Activated CD8-positive, alpha-beta memory T cell treated with anti-CD3 and anti-CD28 coated beads for 48 hours (primary cell): ENCODE data around the gene NINL.
"Not testable (repeated sequence)": the region's sequence is repeated elsewhere in the genome, so short reads cannot be mapped to it uniquely, and the experiment has no call there.

Experiments
- DNase-seq, 3 experiments: peaks; one replicate each; pipeline ENCODE4 v3.0.0-alpha.2; 2020; ENCODE audit warnings: low read depth in 2 of 3, low spot score in 2 of 3

NINL gene

GRCh38 chr20:25553819-25554296, 31.5 kb downstream of the NINL start:
- DNase-seq = no peak

DNA sequence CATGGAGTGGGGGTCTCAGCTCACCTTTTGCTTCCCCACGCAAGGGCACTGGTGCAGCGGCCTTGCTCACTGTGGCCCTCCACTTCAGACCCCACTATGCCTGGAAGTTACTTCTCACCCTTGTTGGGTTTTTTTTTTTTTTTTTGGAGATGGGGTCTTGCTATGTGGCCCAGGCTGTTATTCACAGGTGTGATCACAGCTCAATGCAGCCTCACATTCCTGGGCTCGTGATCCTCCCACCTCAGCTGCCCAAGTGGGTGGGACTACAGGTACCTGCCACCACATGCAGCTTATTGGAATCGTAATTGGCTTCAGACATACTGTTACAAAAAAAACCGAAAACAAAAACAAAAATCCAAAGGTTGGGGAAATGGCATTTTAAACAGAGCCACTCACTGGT, 32.4 kb downstream of the NINL start:
- no peak for DNase-seq

- no peak for DNase-seq
Measured at GRCh38 chr20:25551413-25552215, 33.7 kb downstream of the NINL start.

DNA sequence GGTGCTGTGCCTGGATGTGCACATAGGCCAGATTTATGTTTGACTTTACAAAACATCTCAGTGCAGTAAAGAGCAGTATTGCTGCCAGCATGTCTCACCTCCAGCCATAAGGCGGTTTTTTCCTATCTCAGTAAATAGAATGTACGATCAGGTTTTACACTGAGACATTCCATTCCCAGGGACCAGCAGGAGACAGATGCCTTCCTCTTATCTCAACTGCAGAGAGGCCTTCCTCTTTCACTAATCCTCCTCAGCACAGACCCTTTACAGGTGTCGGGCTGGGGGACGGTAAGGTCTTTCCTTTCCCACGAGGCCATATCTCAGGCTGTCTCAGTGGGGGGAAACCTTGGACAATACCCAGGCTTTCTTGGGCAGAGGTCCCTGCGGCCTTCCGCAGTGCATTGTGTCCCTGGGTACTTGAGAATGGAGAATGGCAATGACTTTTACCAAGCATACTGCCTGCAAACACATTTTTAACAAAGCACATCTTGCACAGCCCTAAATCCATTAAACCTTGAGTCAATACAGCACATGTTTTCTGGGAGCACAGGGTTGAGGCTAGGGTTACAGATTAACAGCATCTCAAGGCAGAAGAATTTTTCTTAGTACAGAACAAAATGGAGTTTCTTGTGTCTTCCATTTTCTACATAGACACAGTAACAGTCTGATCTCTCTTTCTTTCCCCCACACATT, 34.5 kb downstream of the NINL start:
- DNase-seq = not testable (repeated sequence)

- no peak for DNase-seq
Measured at GRCh38 chr20:25549843-25550477, 35.4 kb downstream of the NINL start.

GRCh38 chr20:25549172-25549773, 36.1 kb downstream of the NINL start:
- no peak for DNase-seq

DNA sequence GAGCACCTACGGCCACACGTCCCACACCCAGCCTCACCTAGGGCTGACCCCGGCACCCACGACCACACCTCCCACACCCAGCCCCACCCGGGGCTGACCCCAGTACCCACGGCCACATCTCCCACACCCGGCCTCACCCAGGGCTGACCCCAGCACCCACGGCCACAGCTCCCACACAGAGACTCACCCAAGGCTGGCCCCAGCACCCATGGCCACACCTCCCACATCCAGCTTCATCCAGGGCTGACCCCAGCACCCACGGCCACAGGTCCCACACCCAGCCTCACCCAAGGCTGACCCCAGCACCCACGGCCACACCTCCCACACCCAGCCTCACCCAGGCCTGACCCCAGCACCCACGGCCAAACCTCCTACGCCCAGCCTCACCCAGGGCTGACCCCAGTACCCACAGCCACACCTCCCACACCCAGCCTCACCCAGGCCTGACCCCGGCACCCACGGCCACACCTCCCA, 36.7 kb downstream of the NINL start:
- DNase-seq = no peak

DNA sequence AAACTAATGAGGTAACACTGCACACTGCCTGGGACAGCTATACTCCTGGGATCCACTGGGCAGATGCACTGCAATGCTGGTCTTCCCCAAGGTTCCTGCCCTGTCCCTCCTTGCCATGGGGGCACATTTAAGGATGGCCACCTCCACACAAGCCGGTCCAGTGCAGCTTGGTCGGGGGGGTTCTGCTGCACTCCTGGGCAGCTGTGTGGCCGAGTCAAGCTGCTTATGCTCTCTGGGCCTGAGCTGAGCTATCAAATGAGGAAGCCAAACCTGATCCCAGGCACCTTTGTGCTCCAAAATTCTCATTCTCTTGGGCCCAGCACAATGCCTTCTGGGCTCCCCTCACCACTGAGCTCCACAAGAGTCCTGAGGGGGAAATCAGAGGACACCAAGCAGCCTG, 37.3 kb downstream of the NINL start:
- DNase-seq = no peak

DNA sequence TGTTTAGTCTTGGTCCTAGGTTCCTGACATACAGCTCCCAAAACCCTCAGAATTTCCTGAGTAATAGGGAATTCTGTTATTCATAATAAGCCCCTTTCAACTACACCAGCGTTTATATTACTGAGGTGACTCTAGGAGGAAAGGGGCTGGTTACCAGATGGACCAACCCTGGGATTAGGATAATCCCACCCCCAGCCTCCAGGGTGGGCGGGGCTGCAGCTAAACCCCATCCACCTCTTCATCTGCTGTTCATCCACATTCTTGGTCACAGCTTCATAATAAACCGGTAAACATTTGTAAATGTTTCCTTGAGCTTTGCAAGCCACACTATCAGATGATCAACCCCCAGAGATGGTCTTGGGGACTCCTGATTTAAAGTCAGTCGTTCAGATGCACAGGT, 38.3 kb downstream of the NINL start:
- no peak for DNase-seq

GRCh38 chr20:25546048-25546447, 39.3 kb downstream of the NINL start:
- no peak for DNase-seq

DNA sequence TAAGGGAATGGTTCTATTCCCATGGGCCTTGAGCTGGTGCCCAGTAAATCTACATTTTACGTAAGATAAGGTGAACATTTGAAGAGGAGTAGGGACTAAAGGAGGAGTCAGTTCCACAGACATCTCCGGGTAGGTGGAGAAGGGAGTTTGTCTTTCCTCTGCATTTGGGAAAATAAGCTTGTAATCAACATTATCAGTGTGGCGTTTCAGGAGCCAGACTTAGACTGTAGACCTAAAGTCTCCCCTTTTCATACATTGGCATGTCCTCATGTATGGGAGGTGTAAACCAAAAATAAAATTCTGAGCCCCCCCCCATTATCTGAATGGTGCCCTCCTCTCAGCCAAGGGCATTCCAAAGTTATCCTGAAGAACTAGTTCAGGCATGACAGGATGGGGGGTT, 40.2 kb downstream of the NINL start:
- no peak for DNase-seq

- DNase-seq = no peak
Measured at GRCh38 chr20:25544734-25545133, 40.6 kb downstream of the NINL start.

DNA sequence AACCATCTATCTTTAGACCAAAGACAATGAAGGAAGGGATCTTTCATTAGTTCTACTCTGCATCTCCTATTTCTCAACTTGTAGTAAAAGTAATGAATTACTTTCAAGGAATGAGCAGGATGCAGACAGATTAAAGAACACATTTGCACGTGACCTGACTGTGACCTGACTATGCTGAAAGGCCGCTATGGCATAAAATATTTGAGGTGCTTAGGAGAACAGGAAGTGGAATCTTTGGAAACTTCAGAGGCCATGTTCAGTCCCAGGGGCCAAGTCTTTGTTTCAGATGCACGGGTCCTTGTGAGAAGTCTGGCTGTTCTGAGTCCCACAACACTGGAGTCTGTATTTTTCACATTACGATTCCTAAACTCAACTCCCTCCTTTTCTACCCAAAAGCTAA, 41.0 kb downstream of the NINL start:
- DNase-seq = no peak

GRCh38 chr20:25543068-25543467, 42.3 kb downstream of the NINL start:
- no peak for DNase-seq

DNA sequence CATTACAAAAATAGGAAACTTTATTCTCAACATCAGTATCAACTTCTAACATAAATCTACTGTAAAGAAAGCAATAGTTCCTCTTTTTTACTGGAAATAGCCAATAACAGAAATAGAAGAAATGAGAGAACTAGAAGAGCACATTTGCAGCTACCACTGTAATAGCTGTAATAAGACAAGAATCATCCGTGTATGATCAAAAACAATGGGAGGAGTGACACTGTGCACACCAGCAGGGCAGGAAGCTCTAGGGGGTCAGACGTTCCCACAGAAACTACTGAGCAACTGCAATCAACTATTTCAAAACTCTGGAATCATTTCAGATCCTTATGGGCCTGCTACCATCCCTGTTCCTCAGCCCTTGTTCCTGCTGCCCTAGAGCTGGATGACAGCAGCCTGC, 43.7 kb downstream of the NINL start:
- DNase-seq = no peak

DNA sequence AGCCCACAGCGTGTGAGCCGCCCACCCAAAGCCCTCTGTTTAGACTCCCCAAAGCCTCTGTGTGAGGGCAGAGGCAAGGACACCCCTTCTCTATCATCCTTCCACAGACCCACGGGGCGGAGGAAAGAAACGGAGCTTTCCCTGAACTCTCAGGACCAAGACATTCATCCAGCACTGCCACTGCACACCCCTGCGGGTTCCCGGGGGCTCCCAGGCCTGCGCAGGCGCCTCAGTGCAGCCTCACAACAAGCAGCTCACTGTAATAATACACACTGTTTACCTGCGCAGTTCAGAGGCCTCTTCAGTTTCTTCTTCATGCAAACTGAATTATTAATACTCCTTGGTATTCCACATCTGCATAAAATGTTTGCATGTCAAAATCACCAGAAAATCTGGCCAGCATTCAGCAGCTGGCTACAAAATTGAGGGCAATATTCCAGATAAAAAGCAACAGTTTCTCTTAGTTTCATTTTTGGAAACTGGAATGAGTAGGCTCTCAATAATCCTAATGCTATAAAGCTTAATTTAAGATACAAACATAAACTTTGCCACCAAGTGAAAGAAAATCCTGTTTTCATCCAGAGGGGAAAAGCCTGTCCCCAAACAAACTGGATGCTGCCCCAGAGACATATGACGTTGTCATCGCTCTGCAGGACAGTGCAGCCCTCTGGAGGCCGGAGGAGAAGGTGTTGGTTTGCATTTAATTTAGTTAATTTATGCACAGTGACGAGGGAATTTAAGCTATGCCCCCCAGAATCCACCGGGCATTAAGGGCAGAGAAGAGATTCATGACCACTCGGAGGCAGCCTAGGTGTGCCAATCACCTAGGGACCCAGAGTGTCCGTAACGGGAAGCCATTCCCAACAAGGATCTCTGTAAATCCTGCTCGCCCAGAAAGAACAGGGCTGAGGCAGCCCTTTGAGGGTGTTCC, 45.3 kb downstream of the NINL start:
- no peak for DNase-seq

DNA sequence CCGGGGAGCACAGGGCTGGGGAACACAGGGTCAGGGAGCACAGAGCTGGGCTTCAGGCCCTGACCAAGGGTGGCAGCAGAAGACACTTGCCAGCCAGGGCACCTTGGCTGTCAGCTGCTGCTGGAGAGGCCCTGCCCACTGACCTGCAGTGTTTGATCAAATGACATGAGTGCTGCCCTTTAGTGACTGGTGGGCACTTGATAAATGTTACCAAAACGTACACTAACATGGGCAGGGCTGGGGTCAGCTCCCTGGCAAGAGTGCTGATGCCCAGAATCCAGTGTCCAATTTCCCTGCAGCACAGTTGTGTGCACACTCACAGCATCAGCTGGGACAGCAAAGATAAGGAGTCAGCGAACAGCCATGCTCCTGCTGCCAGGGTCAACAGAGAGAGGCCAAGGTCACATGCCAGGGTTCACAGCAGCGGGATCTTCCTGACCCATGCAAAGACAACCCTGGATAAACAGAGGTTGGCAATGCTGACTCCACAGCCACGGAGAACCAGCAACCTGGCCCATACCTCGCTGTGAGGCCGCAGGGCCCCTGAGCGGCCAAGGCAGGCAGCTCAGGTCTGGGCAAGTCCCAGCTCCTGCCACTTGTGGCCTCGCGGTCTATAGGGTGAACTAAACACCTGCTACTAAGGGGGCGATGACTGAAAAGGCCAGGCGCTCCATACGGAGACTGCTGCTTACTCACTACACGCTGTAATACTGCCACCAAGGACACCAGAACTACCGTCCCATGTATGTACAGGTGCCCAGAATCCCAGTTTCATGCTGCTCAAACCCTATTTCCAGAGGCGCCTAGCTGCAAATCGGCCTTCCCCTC, 46.3 kb downstream of the NINL start:
- DNase-seq = no peak

- no peak for DNase-seq
Measured at GRCh38 chr20:25537890-25538289, 47.4 kb downstream of the NINL start.

DNA sequence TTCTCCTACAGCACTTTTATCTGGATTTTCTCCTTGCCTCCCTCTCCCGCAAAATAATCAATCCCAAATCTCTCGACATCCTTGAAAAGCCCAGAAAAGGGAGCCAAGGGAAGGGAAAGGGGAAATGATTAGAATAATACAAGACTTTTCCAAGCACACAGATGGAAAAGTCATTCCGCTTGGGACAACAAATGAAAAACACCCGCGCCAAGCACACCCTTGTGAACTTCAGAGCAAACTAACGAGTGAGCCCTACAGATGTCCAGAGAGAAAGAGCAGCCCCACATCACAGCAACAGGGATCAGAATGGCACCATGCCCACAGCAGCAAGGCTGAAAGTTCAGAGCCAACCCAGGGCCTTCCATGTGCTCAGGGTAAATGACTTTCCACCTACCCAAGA, 49.6 kb downstream of the NINL start:
- no peak for DNase-seq

DNA sequence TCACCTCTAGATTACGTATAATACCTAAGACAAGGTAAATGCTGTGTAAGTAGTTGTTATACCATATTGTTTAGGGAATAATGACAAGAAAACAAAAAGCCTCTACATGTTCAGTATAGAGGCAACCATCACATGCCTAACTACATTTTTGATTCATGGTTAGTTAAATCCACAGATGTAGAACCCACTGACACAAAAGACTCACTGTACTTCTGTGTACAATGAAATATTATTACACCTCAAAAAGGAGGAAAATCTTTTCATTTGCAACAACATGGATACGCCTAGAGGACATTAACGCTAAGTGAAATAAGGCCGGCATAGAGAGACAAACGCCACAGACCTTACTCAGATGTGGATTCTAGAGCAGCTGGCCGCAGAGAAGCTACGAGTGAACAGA, 50.5 kb downstream of the NINL start:
- no peak for DNase-seq
